GM23338 (cell line): Measurements from ENCODE around the gene CDKL1. TPM values are rescaled to one million over a fixed set of nuclear protein-coding genes. Genes with fewer than 3 reads are reported as not detected.

Experiments
- ATAC-seq: fragments of 200-7000 bp; cut with Tn5 transposase; 3 replicates; pipeline ENCODE4 v1.9.1; 2020
- DNase-seq: peaks from one replicate; pipeline ENCODE4 v3.0.0-alpha.2; 2015; ENCODE audit warnings: low spot score
- H2AFZ ChIP-seq: fragments of 200-600 bp; sonication (generic); 2 replicates; pipeline ENCODE4 v1.8.0; 2016; ENCODE audit warnings: antibody characterized with exemption, mild to moderate bottlenecking, moderate library complexity
- H3F3A ChIP-seq: fragments of 200-600 bp; sonication (generic); replicated peaks from 2 replicates; pipeline ENCODE4 v1.8.0; 2017; ENCODE audit warnings: antibody characterized with exemption, mixed run types, low read depth
- H3K27ac ChIP-seq: fragments of 200-600 bp; sonication (generic); 2 replicates; pipeline ENCODE4 v1.6.1; 2016; ENCODE audit warnings: low read depth
- H3K27me3 ChIP-seq: fragments of 200-600 bp; sonication (generic); 2 replicates; pipeline ENCODE4 v1.8.0; 2016; ENCODE audit warnings: mild to moderate bottlenecking, mixed run types, moderate library complexity; ENCODE audit not compliant: insufficient read depth
- H3K36me3 ChIP-seq: fragments of 200-600 bp; sonication (generic); 2 replicates; pipeline ENCODE4 v1.8.0; 2016; ENCODE audit warnings: mild to moderate bottlenecking; ENCODE audit not compliant: insufficient read depth
- H3K4me1 ChIP-seq: fragments of 200-600 bp; sonication (generic); 2 replicates; pipeline ENCODE4 v1.8.0; 2016; ENCODE audit warnings: mild to moderate bottlenecking, moderate library complexity; ENCODE audit not compliant: insufficient read depth
- H3K4me2 ChIP-seq: fragments of 200-600 bp; sonication (generic); 2 replicates; pipeline ENCODE4 v1.7.1; 2017; ENCODE audit warnings: mixed run types
- H3K4me3 ChIP-seq: fragments of 200-600 bp; sonication (generic); 2 replicates; pipeline ENCODE4 v1.6.1; 2016; ENCODE audit warnings: mixed run types
- H3K79me2 ChIP-seq: fragments of 200-600 bp; sonication (generic); replicated peaks from 2 replicates; pipeline ENCODE4 v1.8.0; 2017; ENCODE audit warnings: mild to moderate bottlenecking; ENCODE audit not compliant: insufficient read depth
- H3K9me2 ChIP-seq: fragments of 200-600 bp; sonication (generic); 2 replicates; pipeline ENCODE4 v1.8.0; 2017; ENCODE audit not compliant: insufficient read depth
- H4K20me1 ChIP-seq: fragments of 200-600 bp; sonication (generic); replicated peaks from 2 replicates; pipeline ENCODE4 v1.8.0; 2017; ENCODE audit warnings: mild to moderate bottlenecking; ENCODE audit not compliant: insufficient read depth
- H3K27ac Mint-ChIP-seq: 2 replicates; pipeline ENCODE4 v1.8.0; 2020; ENCODE audit warnings: inconsistent platforms, mild to moderate bottlenecking, moderate library complexity, mixed read lengths
- H3K27me3 Mint-ChIP-seq: 3 replicates; pipeline ENCODE4 v1.8.0; 2022; ENCODE audit warnings: low read depth, mild to moderate bottlenecking, moderate library complexity, mixed read lengths, inconsistent platforms; ENCODE audit not compliant: insufficient read depth, poor library complexity
- H3K36me3 Mint-ChIP-seq: 3 replicates; pipeline ENCODE4 v1.8.0; 2021; ENCODE audit warnings: low read depth, mild to moderate bottlenecking, inconsistent platforms, moderate library complexity, mixed read lengths
- H3K4me1 Mint-ChIP-seq: 3 replicates; pipeline ENCODE4 v1.8.0; 2020; ENCODE audit warnings: mild to moderate bottlenecking, inconsistent platforms, mixed read lengths
- H3K4me3 Mint-ChIP-seq: 3 replicates; pipeline ENCODE4 v1.8.0; 2021; ENCODE audit warnings: moderate library complexity, mild to moderate bottlenecking, inconsistent platforms, mixed read lengths
- H3K9me3 Mint-ChIP-seq: 3 replicates; pipeline ENCODE4 v1.8.0; 2020; ENCODE audit warnings: moderate library complexity, mild to moderate bottlenecking, inconsistent platforms, mixed read lengths
- CTCF ChIP-seq, 2 experiments: fragments of 200-600 bp in 1 of 2; sonication (generic) in 1 of 2; conservative IDR thresholded peaks; 2 replicates each; pipeline versions ENCODE4 v1.5.1 to v1.6.1; 2016 to 2017; ENCODE audit warnings: antibody characterized with exemption in 2 of 2, low read depth in 2 of 2, mild to moderate bottlenecking in 2 of 2, moderate library complexity in 1 of 2
- ETS1 ChIP-seq: IDR thresholded peaks from 2 replicates; pipeline ENCODE4 v1.6.1; 2016; ENCODE audit warnings: antibody characterized with exemption
- EZH2 ChIP-seq: fragments of 200-600 bp; sonication (generic); IDR thresholded peaks from one replicate; pipeline ENCODE4 v1.8.0; 2017; ENCODE audit warnings: antibody characterized with exemption, mild to moderate bottlenecking, low read depth; ENCODE audit not compliant: unreplicated experiment
- EZH2phosphoT487 ChIP-seq: fragments of 200-600 bp; sonication (generic); IDR thresholded peaks from one replicate; pipeline ENCODE4 v1.8.1; 2018; ENCODE audit warnings: antibody characterized with exemption; ENCODE audit not compliant: unreplicated experiment
- JUNB ChIP-seq: IDR thresholded peaks from one replicate; pipeline ENCODE4 v1.6.1; 2016; ENCODE audit warnings: antibody characterized with exemption; ENCODE audit not compliant: unreplicated experiment
- NANOG ChIP-seq: IDR thresholded peaks from 2 replicates; pipeline ENCODE4 v1.6.1; 2016; ENCODE audit warnings: antibody characterized with exemption, borderline replicate concordance
- POLR2AphosphoS5 ChIP-seq: IDR thresholded peaks from 2 replicates; pipeline ENCODE4 v1.6.1; 2016; ENCODE audit warnings: antibody characterized with exemption, low read depth
- REST ChIP-seq: IDR thresholded peaks from one replicate; pipeline ENCODE4 v1.6.1; 2018; ENCODE audit warnings: antibody characterized with exemption; ENCODE audit not compliant: unreplicated experiment
- STAT1 ChIP-seq: IDR thresholded peaks from one replicate; pipeline ENCODE4 v1.6.1; 2016; ENCODE audit warnings: antibody characterized with exemption; ENCODE audit not compliant: unreplicated experiment
- ZNF114 ChIP-seq: fragments of 250-450 bp; sonication (Bioruptor Pico); IDR thresholded peaks from 2 replicates; pipeline ENCODE4 v1.5.0; 2020; ENCODE audit warnings: mild to moderate bottlenecking, moderate library complexity
- ZNF331 ChIP-seq: fragments of 250-450 bp; sonication (Bioruptor Pico); IDR thresholded peaks from 2 replicates; pipeline ENCODE4 v1.5.0; 2020; ENCODE audit warnings: low read depth, mild to moderate bottlenecking, moderate library complexity
- ZNF462 ChIP-seq: fragments of 250-450 bp; sonication (Bioruptor Pico); IDR thresholded peaks from 2 replicates; pipeline ENCODE4 v1.5.0; 2020; ENCODE audit warnings: mild to moderate bottlenecking, moderate library complexity
- polyA plus RNA-seq: library from polyadenylated mRNA; unstranded; fragments of >200 nt; fragmentation: Nextera tagmentation; extraction: Ambion mirVana; gene quantifications from 2 replicates; pipeline ENCODE4 v1.2.1, GENCODE V29; 2016
- total RNA-seq: library from RNA; depleted of rRNA; stranded (reverse); fragments of >200 nt; shearing (Covaris generic); gene quantifications from 2 replicates; pipeline ENCODE4 v1.2.3, GENCODE V29; 2014

CDKL1 gene
- total and polyA plus RNA-seq, 2 experiments from 2014 or later: 0.52 TPM

GRCh38 chr14:50425816-50426215 lies 29.1 kb upstream of the CDKL1 start:
- Histone ChIP-seq H3K27me3 (no peaks in the 10 kb centered on the region), H3K4me3 (no peak overlapping the region), H3K27ac (no peak overlapping the region), H4K20me1 (no peaks in the 10 kb centered on the region), H3K9me2 (no peaks in the 10 kb centered on the region), H2AFZ (no peak overlapping the region), H3K4me1 (no peaks in the 10 kb centered on the region), H3F3A (no peaks in the 10 kb centered on the region), H3K36me3 (peaks cover 15% of the 10 kb centered on the region; the same call in 1 of the 2 replicates), H3K79me2 (no peaks in the 10 kb centered on the region), H3K4me2 (no peak overlapping the region)
- ATAC-seq (no peak), DNase-seq (no peak)
- H3K36me3 Mint-ChIP-seq: peaks cover 4% of the 10 kb centered on the region; the same call in 1 of the 3 replicates
- no peak overlapping the region for H3K4me3 Mint-ChIP-seq
- H3K4me1 Mint-ChIP-seq: no peaks in the 10 kb centered on the region
- no peaks in the 10 kb centered on the region for H3K27me3 Mint-ChIP-seq
- TF ChIP-seq NANOG (no peak), STAT1 (no peak), ZNF462 (CRISPR knock-in tag) (no peak), EZH2 (no peak), POLR2AphosphoS5 (no peak), ETS1 (no peak), JUNB (no peak), CTCF (conservative IDR thresholded peaks at IDR 0.05; ENCODE audit: low read depth in 2 of 2) (no peak), ZNF114 (CRISPR knock-in tag) (no peak), REST (no peak), ZNF331 (CRISPR knock-in tag) (no peak), EZH2phosphoT487 (no peak)
- no peak overlapping the region for H3K27ac Mint-ChIP-seq
- no peaks in the 10 kb centered on the region for H3K9me3 Mint-ChIP-seq
